PC-9 (cell line): ENCODE results near the gene NRG3. TPM values are rescaled to one million over a fixed set of nuclear protein-coding genes. Genes with fewer than 3 reads are reported as not detected.

Experiments
- BruUV-seq: library from RNA; stranded (reverse); fragments of 400-500 nt; replicated peaks from 2 replicates; lab custom pipeline; 2021; lab: Mats Ljungman, UMichigan
- CTCF ChIA-PET: fragments of 300-600 bp; sonication (Branson Sonifier 250); formaldehyde crosslinking; loops from one replicate; lab custom pipeline; 2022; ENCODE audit warnings: antibody characterized with exemption; lab: Charles Lee
- POLR2A ChIA-PET: fragments of 300-600 bp; sonication (Branson Sonifier 250); formaldehyde crosslinking; loops from one replicate; lab custom pipeline; 2022; ENCODE audit warnings: antibody characterized with exemption; ENCODE audit not compliant: unreplicated experiment; lab: Charles Lee
- DNase-seq, 2 experiments: peaks; one replicate each; pipeline versions ENCODE4 v3.0.0 to v3.0.0-alpha.2; 2015 to 2022; ENCODE audit warnings: mixed read lengths in 1 of 2
- H2AFZ ChIP-seq: fragments of 200-600 bp; sonication (generic); 2 replicates; pipeline ENCODE4 v1.8.1; 2017; ENCODE audit warnings: antibody characterized with exemption
- H3F3A ChIP-seq: fragments of 200-600 bp; sonication (generic); 2 replicates; pipeline ENCODE4 v1.8.1; 2017; ENCODE audit warnings: antibody characterized with exemption, mild to moderate bottlenecking, low read depth; ENCODE audit not compliant: insufficient read depth
- H3K27ac ChIP-seq: fragments of 200-600 bp; sonication (generic); 2 replicates; pipeline ENCODE4 v1.6.1; 2016; ENCODE audit warnings: mixed run types
- H3K27me3 ChIP-seq: fragments of 200-600 bp; sonication (generic); 2 replicates; pipeline ENCODE4 v1.6.1; 2016; ENCODE audit warnings: low read depth, mixed run types; ENCODE audit not compliant: insufficient read depth
- H3K36me3 ChIP-seq: fragments of 200-600 bp; sonication (generic); 2 replicates; pipeline ENCODE4 v1.6.1; 2016; ENCODE audit warnings: low read depth, mixed run types
- H3K4me1 ChIP-seq: fragments of 200-600 bp; sonication (generic); replicated peaks from 2 replicates; pipeline ENCODE4 v1.6.1; 2016; ENCODE audit warnings: mixed run types; ENCODE audit not compliant: insufficient read depth
- H3K4me2 ChIP-seq: fragments of 200-600 bp; sonication (generic); 2 replicates; pipeline ENCODE4 v1.6.1; 2017; ENCODE audit warnings: mixed run types
- H3K4me3 ChIP-seq: fragments of 200-600 bp; sonication (generic); 2 replicates; pipeline ENCODE4 v1.6.1; 2016; ENCODE audit warnings: mixed run types
- H3K79me2 ChIP-seq: fragments of 200-600 bp; sonication (generic); 2 replicates; pipeline ENCODE4 v1.6.1; 2017; ENCODE audit warnings: low read depth, mixed run types
- H3K9me2 ChIP-seq: fragments of 200-600 bp; sonication (generic); 2 replicates; pipeline ENCODE4 v1.8.1; 2017; ENCODE audit warnings: mild to moderate bottlenecking; ENCODE audit not compliant: insufficient read depth
- H3K9me3 ChIP-seq: fragments of 200-600 bp; sonication (generic); 2 replicates; pipeline ENCODE4 v1.8.1; 2016; ENCODE audit warnings: low read depth; ENCODE audit not compliant: insufficient read depth
- H4K20me1 ChIP-seq: fragments of 200-600 bp; sonication (generic); 2 replicates; pipeline ENCODE4 v1.8.1; 2017; ENCODE audit not compliant: insufficient read depth
- CTCF ChIP-seq: fragments of 200-600 bp; sonication (generic); conservative IDR thresholded peaks from 2 replicates; pipeline ENCODE4 v1.6.1; 2017; ENCODE audit warnings: mixed run types, antibody characterized with exemption, mild to moderate bottlenecking, moderate library complexity
- EZH2 ChIP-seq: fragments of 200-600 bp; sonication (generic); IDR thresholded peaks from 2 replicates; pipeline ENCODE4 v1.8.0; 2017; ENCODE audit warnings: antibody characterized with exemption, low read depth
- intact Hi-C: fragments of 100-400 bp; cut with micrococcal nuclease; formaldehyde crosslinking; loops from one replicate; pipeline ENCODE4 v1.10.0; 2022; ENCODE audit not compliant: unreplicated experiment
- total RNA-seq: library from RNA; stranded (reverse); gene quantifications from 2 replicates; pipeline ENCODE4 v1.2.3, GENCODE V29; 2021

NRG3 gene
- total RNA-seq, 1 experiment from 2014 or later: not detected

GRCh38 chr10:82160307-82160706 lies 285.3 kb downstream of the NRG3 start:
- Histone ChIP-seq H3K36me3 (no peaks in the 10 kb centered on the region), H3K4me2 (no peak overlapping the region), H3K27me3 (no peaks in the 10 kb centered on the region), H3K4me3 (no peak overlapping the region), H3K79me2 (no peaks in the 10 kb centered on the region), H3K9me2 (0 out of 2 replicates have a peak, but pooled peaks cover 3% of the 10 kb centered on the region), H3F3A (no peaks in the 10 kb centered on the region), H3K4me1 (no peaks in the 10 kb centered on the region), H4K20me1 (no peaks in the 10 kb centered on the region), H3K27ac (no peak overlapping the region), H2AFZ (no peak overlapping the region), H3K9me3 (no peaks in the 10 kb centered on the region)
- TF ChIP-seq CTCF (no peak), EZH2 (no peak)
- DNase-seq: no peak
- no TSS peak for BruUV-seq
- intact Hi-C loops: no loop called here
- CTCF ChIA-PET: no interaction called here
- POLR2A ChIA-PET: no interaction called here

DNA sequence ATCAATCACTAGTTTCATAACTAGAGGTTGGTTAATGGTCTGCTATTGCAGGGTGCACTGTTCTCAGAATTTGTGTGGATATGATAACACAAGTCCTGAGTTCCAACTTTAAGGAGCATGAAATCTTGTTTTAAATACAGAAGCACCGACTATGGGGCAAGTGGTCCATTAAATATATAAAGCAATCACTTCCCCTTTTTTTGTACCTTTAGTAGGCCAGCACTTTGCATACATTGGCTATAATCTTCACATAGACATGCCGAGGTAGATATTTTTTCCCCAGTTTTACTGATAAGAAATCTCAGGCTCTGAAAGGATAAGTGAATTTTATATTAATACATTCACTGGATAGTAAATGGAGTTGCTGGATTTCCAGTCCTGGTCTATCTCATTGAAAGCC lies 286.3 kb downstream of the NRG3 start:
- intact Hi-C loops: no loop called here
- no peak for DNase-seq
- POLR2A ChIA-PET: no interaction called here

DNA sequence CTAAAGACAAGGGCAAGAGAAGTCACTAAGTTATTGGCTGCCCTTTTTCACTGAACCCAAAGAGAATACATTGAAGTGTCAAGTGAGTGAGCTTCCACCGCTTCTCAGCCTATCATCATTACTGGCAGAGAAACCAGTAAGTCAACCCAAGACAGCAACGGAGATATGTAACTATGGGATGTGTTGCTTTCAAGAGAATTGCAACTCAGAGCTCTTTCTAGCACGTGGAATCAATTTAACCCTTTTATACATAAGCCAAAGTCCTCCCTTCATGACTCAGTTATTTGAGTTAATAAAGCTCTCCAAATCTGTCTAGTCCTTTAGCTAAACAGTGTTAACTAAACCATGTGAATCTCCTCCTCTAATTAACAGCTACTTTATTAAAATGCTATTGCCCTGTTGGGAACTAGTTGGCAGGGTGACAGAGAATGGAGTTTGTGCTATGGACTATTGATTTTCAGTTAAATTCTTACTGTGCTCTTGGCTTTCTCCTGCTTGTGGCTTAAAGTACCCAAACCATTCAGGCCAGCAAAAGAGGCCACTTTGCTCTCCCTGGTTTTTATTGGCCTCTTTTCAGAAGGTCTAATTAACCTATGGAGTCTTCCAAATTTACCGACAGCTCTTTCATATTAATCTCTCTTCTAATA lies 287.7 kb downstream of the NRG3 start:
- H2AFZ ChIP-seq: no peak overlapping the region
- no peaks in the 10 kb centered on the region for H4K20me1 ChIP-seq
- H3K4me2 ChIP-seq: no peak overlapping the region
- intact Hi-C loops: no loop called here
- H3K36me3 ChIP-seq: no peaks in the 10 kb centered on the region
- no peaks in the 10 kb centered on the region for H3F3A ChIP-seq
- no TSS peak for BruUV-seq
- ChIA-PET POLR2A (no interaction called here), CTCF (no interaction called here)
- H3K27ac ChIP-seq: no peak overlapping the region
- no peak for DNase-seq
- no peak overlapping the region for H3K4me3 ChIP-seq
- no peaks in the 10 kb centered on the region for H3K79me2 ChIP-seq
- H3K9me3 ChIP-seq: no peaks in the 10 kb centered on the region
- H3K27me3 ChIP-seq: no peaks in the 10 kb centered on the region
- H3K4me1 ChIP-seq: no peaks in the 10 kb centered on the region
- H3K9me2 ChIP-seq: 0 out of 2 replicates have a peak, but pooled peaks cover 3% of the 10 kb centered on the region
- TF ChIP-seq CTCF: no peak
- TF ChIP-seq EZH2: no peak

More for the DNA sequence above, 286.3 kb downstream of the NRG3 start:
- TF ChIP-seq EZH2 (no peak), CTCF (no peak)
- no peaks in the 10 kb centered on the region for H3K27me3 ChIP-seq
- no peaks in the 10 kb centered on the region for H3K4me1 ChIP-seq
- no peak overlapping the region for H2AFZ ChIP-seq
- no peaks in the 10 kb centered on the region for H3K79me2 ChIP-seq
- no TSS peak for BruUV-seq
- 0 out of 2 replicates have a peak, but pooled peaks cover 3% of the 10 kb centered on the region for H3K9me2 ChIP-seq
- H3K4me3 ChIP-seq: no peak overlapping the region
- no peaks in the 10 kb centered on the region for H4K20me1 ChIP-seq
- H3F3A ChIP-seq: no peaks in the 10 kb centered on the region
- CTCF ChIA-PET: no interaction called here
- no peaks in the 10 kb centered on the region for H3K9me3 ChIP-seq
- no peak overlapping the region for H3K4me2 ChIP-seq
- no peaks in the 10 kb centered on the region for H3K36me3 ChIP-seq
- H3K27ac ChIP-seq: no peak overlapping the region
